Measurements from ENCODE around the gene CD247.

Gene CD247

GRCh38 chr1:167514288-167514687 is 4.0 kb downstream of the CD247 start:
- no peak for TF ChIP-seq CTCF (IDR thresholded peaks at IDR 0.05)

GRCh38 chr1:167512046-167512654 is 6.2 kb downstream of the CD247 start:
- TF ChIP-seq CTCF (IDR thresholded peaks at IDR 0.05), result no peak

- no peak for TF ChIP-seq CTCF (IDR thresholded peaks at IDR 0.05)
Measured at GRCh38 chr1:167511374-167511986, 6.8 kb downstream of the CD247 start.

GRCh38 chr1:167510881-167511280 is 7.4 kb downstream of the CD247 start:
- TF ChIP-seq CTCF (IDR thresholded peaks at IDR 0.05), result no peak

- no peak for TF ChIP-seq CTCF (IDR thresholded peaks at IDR 0.05)
Measured at GRCh38 chr1:167510244-167510643, 8.1 kb downstream of the CD247 start.

GRCh38 chr1:167509587-167509986 is 8.7 kb downstream of the CD247 start:
- TF ChIP-seq CTCF (IDR thresholded peaks at IDR 0.05), result no peak

- TF ChIP-seq CTCF (IDR thresholded peaks at IDR 0.05), result no peak
Measured at GRCh38 chr1:167507719-167508118, 10.6 kb downstream of the CD247 start.

- TF ChIP-seq CTCF (IDR thresholded peaks at IDR 0.05), result no peak
Measured at GRCh38 chr1:167504467-167504827, 13.9 kb downstream of the CD247 start.

All from LNCAP (cell line).